HEK293 (cell line): ENCODE data around the gene ANO6.

ENCODE experiments used
- CTCF ChIA-PET: fragments of 350-600 bp; formaldehyde crosslinking; extraction: SDS; loops from one replicate; lab custom pipeline; 2021; ENCODE audit warnings: antibody characterized with exemption; lab: Yijun Ruan, JAX
- POLR2A ChIA-PET: fragments of 300-600 bp; formaldehyde crosslinking; extraction: SDS; loops from one replicate; lab custom pipeline; 2020; ENCODE audit warnings: antibody characterized with exemption, inconsistent platforms; lab: Yijun Ruan, JAX
- H3K27ac ChIP-seq: fragments of 200-500 bp; sonication (Bioruptor generic); 2 replicates; pipeline ENCODE4 v1.5.1; 2014; ENCODE audit warnings: low read depth, low read length, control low read depth, inconsistent platforms; ENCODE audit errors: extremely low read depth
- H3K36me3 ChIP-seq, 2 experiments: fragments of 200-500 bp in 1 of 2; sonication (Bioruptor generic) in 1 of 2; 1 replicate in 1 of 2; 2 replicates in 1 of 2; pipeline ENCODE4 v1.5.1; 2014 to 2017; ENCODE audit warnings: inconsistent platforms in 2 of 2, low read length in 2 of 2; ENCODE audit not compliant: control insufficient read depth in 2 of 2, insufficient read depth in 1 of 2
- H3K4me1 ChIP-seq: fragments of 200-500 bp; sonication (Bioruptor generic); 2 replicates; pipeline ENCODE4 v1.5.1; 2014; ENCODE audit warnings: mild to moderate bottlenecking, low read length, inconsistent platforms; ENCODE audit not compliant: control insufficient read depth, insufficient read depth
- H3K4me3 ChIP-seq: 2 replicates; pipeline ENCODE4 v1.5.1; 2011; ENCODE audit warnings: low read depth, mild to moderate bottlenecking, control low read depth, low read length, moderate library complexity
- H3K9me3 ChIP-seq: fragments of 200-500 bp; sonication (Bioruptor generic); 2 replicates; pipeline ENCODE4 v1.5.1; 2014; ENCODE audit warnings: low read depth, low read length, inconsistent platforms; ENCODE audit not compliant: control insufficient read depth, insufficient read depth
- OVOL3 ChIP-seq: fragments of 450-650 bp; formaldehyde crosslinking; IDR thresholded peaks from 2 replicates; pipeline ENCODE4 v1.5.1; 2016; ENCODE audit warnings: missing biosample characterization, missing genetic modification characterization
- REPIN1 ChIP-seq: fragments of 450-650 bp; formaldehyde crosslinking; IDR thresholded peaks from 2 replicates; pipeline ENCODE4 v1.5.1; 2017; ENCODE audit warnings: missing biosample characterization, missing genetic modification characterization, low read depth
- SP2 ChIP-seq: fragments of 450-650 bp; formaldehyde crosslinking; IDR thresholded peaks from 2 replicates; pipeline ENCODE4 v1.5.1; 2016; ENCODE audit warnings: missing biosample characterization, missing genetic modification characterization
- TCF7L2 ChIP-seq: IDR thresholded peaks from 2 replicates; pipeline ENCODE4 v1.6.1; 2011; ENCODE audit warnings: low read depth, mild to moderate bottlenecking, inconsistent platforms, low read length, moderate library complexity, borderline replicate concordance
- ZBTB21 ChIP-seq: fragments of 450-650 bp; formaldehyde crosslinking; IDR thresholded peaks from 2 replicates; pipeline ENCODE4 v1.5.1; 2017; ENCODE audit warnings: missing biosample characterization, missing genetic modification characterization
- ZBTB48 ChIP-seq: fragments of 450-650 bp; formaldehyde crosslinking; IDR thresholded peaks from 2 replicates; pipeline ENCODE4 v1.5.1; 2016; ENCODE audit warnings: missing biosample characterization, missing genetic modification characterization
- ZBTB8A ChIP-seq: fragments of 450-650 bp; formaldehyde crosslinking; IDR thresholded peaks from 2 replicates; pipeline ENCODE4 v1.5.1; 2016; ENCODE audit warnings: missing biosample characterization, missing genetic modification characterization
- ZFP69B ChIP-seq: fragments of 450-650 bp; formaldehyde crosslinking; IDR thresholded peaks from 2 replicates; pipeline ENCODE4 v1.5.1; 2016; ENCODE audit warnings: missing biosample characterization, missing genetic modification characterization
- ZNF221 ChIP-seq: fragments of 450-650 bp; formaldehyde crosslinking; IDR thresholded peaks from 2 replicates; pipeline ENCODE4 v1.5.1; 2017; ENCODE audit warnings: missing biosample characterization, missing genetic modification characterization, borderline replicate concordance
- ZNF266 ChIP-seq: fragments of 450-650 bp; formaldehyde crosslinking; IDR thresholded peaks from 2 replicates; pipeline ENCODE4 v1.5.1; 2016; ENCODE audit warnings: missing biosample characterization, missing genetic modification characterization, low read depth
- ZNF274 ChIP-seq, 2 experiments: fragments of 200-500 bp in 1 of 2; fragments of 450-650 bp in 1 of 2; sonication (Bioruptor generic) in 1 of 2; formaldehyde crosslinking in 1 of 2; IDR thresholded peaks; 2 replicates each; pipeline versions ENCODE4 v1.5.1 to v1.6.1; 2014 to 2016; ENCODE audit warnings: borderline replicate concordance in 1 of 2, inconsistent platforms in 1 of 2, low read length in 1 of 2, missing biosample characterization in 1 of 2, missing genetic modification characterization in 1 of 2
- ZNF391 ChIP-seq: fragments of 450-650 bp; formaldehyde crosslinking; IDR thresholded peaks from 2 replicates; pipeline ENCODE4 v1.5.1; 2016; ENCODE audit warnings: low read depth, missing biosample characterization, missing genetic modification characterization, borderline replicate concordance
- ZNF624 ChIP-seq: fragments of 450-650 bp; formaldehyde crosslinking; IDR thresholded peaks from 2 replicates; pipeline ENCODE4 v1.5.1; 2017; ENCODE audit warnings: missing biosample characterization, missing genetic modification characterization
- ZNF654 ChIP-seq: fragments of 450-650 bp; formaldehyde crosslinking; IDR thresholded peaks from 2 replicates; pipeline ENCODE4 v1.5.1; 2016; ENCODE audit warnings: low read depth, missing biosample characterization, missing genetic modification characterization
- ZSCAN23 ChIP-seq: fragments of 450-650 bp; formaldehyde crosslinking; IDR thresholded peaks from 2 replicates; pipeline ENCODE4 v1.5.1; 2016; ENCODE audit warnings: missing biosample characterization, missing genetic modification characterization
- ZSCAN30 ChIP-seq: fragments of 450-650 bp; IDR thresholded peaks from 2 replicates; pipeline ENCODE4 v1.5.1; 2018; ENCODE audit warnings: missing biosample characterization, mild to moderate bottlenecking, missing genetic modification characterization, moderate library complexity
- TF ChIP-seq, protein P1 (sequence below): fragments of 450-650 bp; IDR thresholded peaks from 2 replicates; pipeline ENCODE4 v1.5.1; 2018; ENCODE audit warnings: missing biosample characterization, mild to moderate bottlenecking, missing genetic modification characterization
- TF ChIP-seq, protein P2 (sequence below): fragments of 450-650 bp; formaldehyde crosslinking; IDR thresholded peaks from 2 replicates; pipeline ENCODE4 v1.5.1; 2017; ENCODE audit warnings: missing biosample characterization, missing genetic modification characterization
- TF ChIP-seq, protein P3 (sequence below): fragments of 450-650 bp; formaldehyde crosslinking; IDR thresholded peaks from 2 replicates; pipeline ENCODE4 v1.5.1; 2016; ENCODE audit warnings: missing biosample characterization, missing genetic modification characterization

ANO6 gene

DNA sequence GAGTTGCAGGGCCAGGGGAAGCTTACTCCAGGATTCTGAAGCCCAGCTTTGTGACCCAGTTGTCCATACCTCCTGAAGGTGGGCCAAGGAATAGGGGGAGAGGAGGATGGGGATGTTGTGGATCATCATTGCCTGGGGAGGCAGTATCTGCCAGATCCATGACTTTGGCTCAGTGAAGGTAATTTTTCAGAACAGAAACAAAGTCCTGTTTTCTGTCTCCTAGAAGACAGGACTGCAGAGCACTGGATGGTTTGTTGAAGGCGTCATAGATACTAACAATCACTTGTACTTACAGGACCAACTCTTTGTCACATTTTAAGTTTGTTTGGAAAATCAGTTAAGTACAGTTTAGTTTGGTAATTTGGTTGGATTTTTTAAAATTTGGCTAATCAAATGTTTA is 38.4 kb downstream of the ANO6 start (continued):
- no peak for TF ChIP-seq OVOL3 (tag by site-specific recombination)
- TF ChIP-seq ZBTB48 (tag by site-specific recombination): no peak
- TF ChIP-seq, protein P1, sequence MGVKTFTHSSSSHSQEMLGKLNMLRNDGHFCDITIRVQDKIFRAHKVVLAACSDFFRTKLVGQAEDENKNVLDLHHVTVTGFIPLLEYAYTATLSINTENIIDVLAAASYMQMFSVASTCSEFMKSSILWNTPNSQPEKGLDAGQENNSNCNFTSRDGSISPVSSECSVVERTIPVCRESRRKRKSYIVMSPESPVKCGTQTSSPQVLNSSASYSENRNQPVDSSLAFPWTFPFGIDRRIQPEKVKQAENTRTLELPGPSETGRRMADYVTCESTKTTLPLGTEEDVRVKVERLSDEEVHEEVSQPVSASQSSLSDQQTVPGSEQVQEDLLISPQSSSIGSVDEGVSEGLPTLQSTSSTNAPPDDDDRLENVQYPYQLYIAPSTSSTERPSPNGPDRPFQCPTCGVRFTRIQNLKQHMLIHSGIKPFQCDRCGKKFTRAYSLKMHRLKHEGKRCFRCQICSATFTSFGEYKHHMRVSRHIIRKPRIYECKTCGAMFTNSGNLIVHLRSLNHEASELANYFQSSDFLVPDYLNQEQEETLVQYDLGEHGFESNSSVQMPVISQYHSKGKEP (tag by site-specific recombination): no peak
- TF ChIP-seq ZSCAN30: no peak
- TF ChIP-seq TCF7L2: no peak
- TF ChIP-seq, protein P2, sequence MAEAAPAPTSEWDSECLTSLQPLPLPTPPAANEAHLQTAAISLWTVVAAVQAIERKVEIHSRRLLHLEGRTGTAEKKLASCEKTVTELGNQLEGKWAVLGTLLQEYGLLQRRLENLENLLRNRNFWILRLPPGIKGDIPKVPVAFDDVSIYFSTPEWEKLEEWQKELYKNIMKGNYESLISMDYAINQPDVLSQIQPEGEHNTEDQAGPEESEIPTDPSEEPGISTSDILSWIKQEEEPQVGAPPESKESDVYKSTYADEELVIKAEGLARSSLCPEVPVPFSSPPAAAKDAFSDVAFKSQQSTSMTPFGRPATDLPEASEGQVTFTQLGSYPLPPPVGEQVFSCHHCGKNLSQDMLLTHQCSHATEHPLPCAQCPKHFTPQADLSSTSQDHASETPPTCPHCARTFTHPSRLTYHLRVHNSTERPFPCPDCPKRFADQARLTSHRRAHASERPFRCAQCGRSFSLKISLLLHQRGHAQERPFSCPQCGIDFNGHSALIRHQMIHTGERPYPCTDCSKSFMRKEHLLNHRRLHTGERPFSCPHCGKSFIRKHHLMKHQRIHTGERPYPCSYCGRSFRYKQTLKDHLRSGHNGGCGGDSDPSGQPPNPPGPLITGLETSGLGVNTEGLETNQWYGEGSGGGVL (tag by site-specific recombination): no peak
- no peak for TF ChIP-seq ZNF274 (IDR thresholded peaks at IDR 0.05; ENCODE audit: low read length)
- TF ChIP-seq ZNF274 (tag by site-specific recombination; IDR thresholded peaks at IDR 0.05; ENCODE audit: borderline replicate concordance): no peak
- TF ChIP-seq, all 188 proteins: peak for 0

DNA sequence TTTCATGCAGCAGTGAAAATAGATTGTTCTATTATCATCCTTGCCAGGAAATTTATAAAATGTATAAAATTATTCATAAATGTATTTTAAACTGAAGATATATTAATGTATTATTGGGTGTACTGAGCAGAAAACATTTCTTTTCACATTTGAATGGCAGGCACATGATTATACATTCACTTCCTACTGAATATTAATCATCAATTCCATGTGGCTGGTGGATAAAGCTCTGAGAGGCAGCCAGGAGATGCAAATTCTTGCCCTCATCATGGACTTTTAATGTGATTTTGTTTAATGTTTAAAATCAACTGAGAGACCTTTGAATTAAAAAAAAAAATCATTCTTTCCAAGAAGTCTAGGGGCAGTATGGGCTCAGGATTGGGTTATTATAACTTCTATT is 40.8 kb downstream of the ANO6 start:
- ChIA-PET CTCF (interaction anchor here (1.1 kb wide), 1 partner anchor 42 kb away, joined by 3 read pairs; no protein-coding TSS in a partner anchor), POLR2A (no interaction called here)
- Histone ChIP-seq H3K4me3 (no peak overlapping the region), H3K36me3 (no peaks in the 10 kb centered on the region), H3K4me1 (peaks cover 3% of the 10 kb centered on the region; the same call in 1 of the 2 replicates), H3K27ac (no peak overlapping the region), H3K9me3 (no peaks in the 10 kb centered on the region)
- TF ChIP-seq ZNF654 (tag by site-specific recombination) (no peak), ZNF391 (no peak), SP2 (tag by site-specific recombination) (no peak), REPIN1 (no peak), ZNF266 (no peak), ZNF624 (no peak), ZNF221 (no peak), ZSCAN23 (tag by site-specific recombination) (no peak), ZBTB8A (tag by site-specific recombination) (no peak), ZFP69B (no peak), ZBTB21 (tag by site-specific recombination) (no peak)
- TF ChIP-seq, protein P3, sequence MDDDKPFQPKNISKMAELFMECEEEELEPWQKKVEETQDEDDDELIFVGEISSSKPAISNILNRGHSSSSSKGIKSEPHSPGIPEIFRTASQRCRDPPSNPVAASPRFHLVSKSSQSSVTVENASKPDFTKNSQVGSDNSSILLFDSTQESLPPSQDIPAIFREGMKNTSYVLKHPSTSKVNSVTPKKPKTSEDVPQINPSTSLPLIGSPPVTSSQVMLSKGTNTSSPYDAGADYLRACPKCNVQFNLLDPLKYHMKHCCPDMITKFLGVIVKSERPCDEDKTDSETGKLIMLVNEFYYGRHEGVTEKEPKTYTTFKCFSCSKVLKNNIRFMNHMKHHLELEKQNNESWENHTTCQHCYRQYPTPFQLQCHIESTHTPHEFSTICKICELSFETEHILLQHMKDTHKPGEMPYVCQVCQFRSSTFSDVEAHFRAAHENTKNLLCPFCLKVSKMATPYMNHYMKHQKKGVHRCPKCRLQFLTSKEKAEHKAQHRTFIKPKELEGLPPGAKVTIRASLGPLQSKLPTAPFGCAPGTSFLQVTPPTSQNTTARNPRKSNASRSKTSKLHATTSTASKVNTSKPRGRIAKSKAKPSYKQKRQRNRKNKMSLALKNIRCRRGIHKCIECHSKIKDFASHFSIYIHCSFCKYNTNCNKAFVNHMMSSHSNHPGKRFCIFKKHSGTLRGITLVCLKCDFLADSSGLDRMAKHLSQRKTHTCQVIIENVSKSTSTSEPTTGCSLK (tag by site-specific recombination): no peak
- TF ChIP-seq, all 188 proteins: peak for 0
